ENCODE measurements around the gene OSBPL8. TPM values are rescaled to one million over a fixed set of nuclear protein-coding genes. Genes with fewer than 3 reads are reported as not detected.
A peak's percentile ranks its signal among the peaks of the same experiment; 100 is the strongest.

Gene OSBPL8, protein sequence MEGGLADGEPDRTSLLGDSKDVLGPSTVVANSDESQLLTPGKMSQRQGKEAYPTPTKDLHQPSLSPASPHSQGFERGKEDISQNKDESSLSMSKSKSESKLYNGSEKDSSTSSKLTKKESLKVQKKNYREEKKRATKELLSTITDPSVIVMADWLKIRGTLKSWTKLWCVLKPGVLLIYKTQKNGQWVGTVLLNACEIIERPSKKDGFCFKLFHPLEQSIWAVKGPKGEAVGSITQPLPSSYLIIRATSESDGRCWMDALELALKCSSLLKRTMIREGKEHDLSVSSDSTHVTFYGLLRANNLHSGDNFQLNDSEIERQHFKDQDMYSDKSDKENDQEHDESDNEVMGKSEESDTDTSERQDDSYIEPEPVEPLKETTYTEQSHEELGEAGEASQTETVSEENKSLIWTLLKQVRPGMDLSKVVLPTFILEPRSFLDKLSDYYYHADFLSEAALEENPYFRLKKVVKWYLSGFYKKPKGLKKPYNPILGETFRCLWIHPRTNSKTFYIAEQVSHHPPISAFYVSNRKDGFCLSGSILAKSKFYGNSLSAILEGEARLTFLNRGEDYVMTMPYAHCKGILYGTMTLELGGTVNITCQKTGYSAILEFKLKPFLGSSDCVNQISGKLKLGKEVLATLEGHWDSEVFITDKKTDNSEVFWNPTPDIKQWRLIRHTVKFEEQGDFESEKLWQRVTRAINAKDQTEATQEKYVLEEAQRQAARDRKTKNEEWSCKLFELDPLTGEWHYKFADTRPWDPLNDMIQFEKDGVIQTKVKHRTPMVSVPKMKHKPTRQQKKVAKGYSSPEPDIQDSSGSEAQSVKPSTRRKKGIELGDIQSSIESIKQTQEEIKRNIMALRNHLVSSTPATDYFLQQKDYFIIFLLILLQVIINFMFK
- 10 to 100 TPM; 21.8 to 33.3 TPM for total RNA-seq
- long read RNA-seq, partial matches to known transcripts, result 8 of 9 reads
- long read RNA-seq, other reads (novel, unspliced or antisense), result 1 of 9 reads

GRCh38 chr12:76559400-76560085 lies at the start of gene OSBPL8:
Gene OSBPL8 (minus strand): TSS chr12:76559771. CDS start chr12:76487551, 72,220 bp downstream.
- peak; percentile 96 for ATAC-seq
- DNase-seq, result peak; percentile 93 to 98
- intact Hi-C loops (cut with DNase I, micrococcal nuclease), result no loop called here

DNA sequence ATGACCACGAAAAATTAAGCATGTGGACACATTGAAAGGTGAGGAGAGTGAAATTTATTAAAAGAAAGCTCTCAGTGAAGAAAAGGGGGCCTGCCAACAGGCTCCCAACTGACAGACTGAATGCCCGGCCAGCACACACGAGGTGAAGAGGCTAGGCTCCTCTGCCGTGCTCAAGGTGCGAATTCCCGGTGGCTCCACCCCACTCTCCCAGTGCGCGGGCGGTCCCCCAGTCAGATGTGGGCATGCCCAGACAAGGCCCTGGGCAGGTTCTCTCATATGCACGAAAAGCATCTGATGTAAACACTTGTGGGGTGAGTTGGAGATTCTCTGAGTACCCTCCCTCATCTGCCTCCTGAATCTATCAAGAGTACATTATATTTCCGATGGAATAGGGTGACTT lies 48.5 kb upstream of the OSBPL8 start:
- no peak for DNase-seq
- intact Hi-C loops (cut with DNase I, micrococcal nuclease), result loop anchor here in 1 of 2 donors (10.0 kb wide), 1 partner anchor 513 kb away; no protein-coding TSS in a partner anchor
- no peak for ATAC-seq

GRCh38 chr12:76595056-76595455 lies 35.5 kb upstream of the OSBPL8 start:
- intact Hi-C loops (cut with DNase I, micrococcal nuclease), result no loop called here
- ATAC-seq, result no peak
- DNase-seq, result no peak

DNA sequence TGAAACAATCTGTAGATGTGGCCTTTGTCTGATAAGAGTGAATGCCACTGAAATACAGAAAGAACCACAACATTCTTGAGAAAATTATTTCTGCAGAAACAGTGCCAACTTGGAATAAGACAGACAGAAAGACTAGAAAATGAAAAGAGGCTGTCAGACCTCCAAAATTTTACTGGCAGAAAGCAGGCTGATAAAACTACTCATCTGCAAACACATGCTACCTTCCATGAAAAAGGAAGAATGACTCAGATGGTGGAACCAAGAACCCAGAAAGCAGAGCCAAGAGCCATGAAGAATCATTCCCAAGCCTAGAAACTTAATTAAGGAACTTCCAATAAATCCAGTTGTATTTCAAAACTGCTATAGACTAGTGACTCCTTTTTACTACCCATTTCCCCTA lies 31.9 kb upstream of the OSBPL8 start:
- DNase-seq (no peak), ATAC-seq (no peak)
- intact Hi-C loops (cut with DNase I, micrococcal nuclease), result no loop called here

DNA sequence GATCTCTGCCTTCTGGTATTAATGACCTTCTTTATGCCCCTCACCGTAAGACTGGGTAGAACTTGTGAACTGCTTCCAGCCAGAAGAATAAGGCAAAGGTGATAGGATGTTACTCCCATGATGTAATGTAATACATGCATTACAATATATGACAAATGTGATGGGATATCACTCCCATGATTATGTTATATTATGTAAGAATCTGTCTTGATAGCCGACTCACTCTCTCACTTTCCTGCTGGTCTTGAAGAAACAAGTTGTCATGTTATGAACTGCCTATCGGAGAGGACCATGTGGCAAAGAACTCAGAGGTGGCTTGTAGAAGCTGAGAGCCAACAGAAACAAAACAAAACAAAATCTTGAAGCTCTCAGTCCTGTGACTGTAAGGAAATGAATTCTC lies 30.6 kb upstream of the OSBPL8 start:
- ATAC-seq (no peak), DNase-seq (no peak)
- intact Hi-C loops (cut with DNase I, micrococcal nuclease), result no loop called here

DNA sequence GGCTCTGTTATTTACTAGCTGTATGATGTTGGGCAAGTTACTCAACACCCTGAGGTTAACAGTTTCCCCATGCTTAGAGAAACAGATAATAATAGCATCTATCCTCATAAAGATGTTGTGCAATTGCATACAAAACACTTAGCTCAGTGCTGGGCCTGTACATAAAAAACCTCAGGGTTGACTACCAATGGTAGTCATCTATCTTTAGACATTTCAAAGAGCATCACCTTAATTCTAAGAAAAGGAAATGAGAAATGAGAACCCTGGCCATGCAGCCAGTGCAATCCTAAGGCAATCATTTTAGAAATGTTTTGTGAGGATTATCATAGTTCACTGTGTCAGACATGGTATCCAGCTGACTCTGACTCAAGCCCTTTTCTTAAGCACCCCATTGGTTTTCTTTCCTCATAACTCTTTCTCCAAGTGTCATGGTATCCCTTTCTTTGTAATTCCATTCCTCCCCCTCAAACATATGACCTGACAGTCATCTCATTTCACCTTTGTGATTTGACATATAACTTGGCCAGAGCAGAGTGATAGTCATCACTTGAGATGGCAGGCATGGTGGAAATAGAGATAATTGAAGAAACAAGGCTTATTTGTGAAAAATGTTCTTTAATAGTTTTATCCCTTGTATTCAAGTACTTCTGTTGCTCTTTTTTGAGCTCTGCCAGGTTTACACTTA lies 29.5 kb upstream of the OSBPL8 start:
- DNase-seq (no peak), ATAC-seq (no peak)
- intact Hi-C loops (cut with DNase I, micrococcal nuclease), result no loop called here

- DNase-seq (no peak), ATAC-seq (no peak)
- intact Hi-C loops (cut with DNase I, micrococcal nuclease), result no loop called here
These were observed 28.0 kb upstream of the OSBPL8 start for GRCh38 chr12:76587428-76588178.

- peak in 1 of 2 donors; percentile 16 for DNase-seq
- ATAC-seq, result no peak
- intact Hi-C loops (cut with DNase I, micrococcal nuclease), result no loop called here
These were observed 27.3 kb upstream of the OSBPL8 start for GRCh38 chr12:76586764-76587395.

GRCh38 chr12:76583301-76583700 lies 23.7 kb upstream of the OSBPL8 start:
- intact Hi-C loops (cut with DNase I, micrococcal nuclease), result no loop called here
- ATAC-seq (no peak), DNase-seq (no peak)

- intact Hi-C loops (cut with DNase I, micrococcal nuclease), result no loop called here
- ATAC-seq (no peak), DNase-seq (no peak)
These were observed 14.3 kb upstream of the OSBPL8 start for GRCh38 chr12:76573840-76574373.

DNA sequence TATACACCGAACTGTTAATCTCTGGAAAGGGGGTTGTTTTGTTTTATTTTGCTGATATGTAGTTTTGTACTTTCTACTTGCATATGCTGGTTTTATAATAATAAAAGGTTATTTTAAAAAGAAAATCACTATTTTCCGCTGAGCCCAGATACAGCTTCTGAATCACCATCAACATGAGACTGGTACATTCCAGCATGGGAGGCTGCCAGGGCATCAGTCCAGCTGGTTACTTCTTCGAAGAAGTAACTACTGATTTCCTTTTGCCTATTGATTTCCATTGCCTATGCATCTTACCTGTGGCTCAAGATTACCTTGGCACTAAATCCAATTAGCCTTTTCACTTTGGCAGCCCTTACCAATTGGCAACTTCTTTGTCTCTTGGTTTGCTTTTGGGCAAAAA lies 11.7 kb upstream of the OSBPL8 start:
- no peak for ATAC-seq
- no peak for DNase-seq
- intact Hi-C loops (cut with DNase I, micrococcal nuclease), result no loop called here

- ATAC-seq, result no peak
- no peak for DNase-seq
- intact Hi-C loops (cut with DNase I, micrococcal nuclease), result no loop called here
These were observed 10.4 kb upstream of the OSBPL8 start for GRCh38 chr12:76569685-76570604.

DNA sequence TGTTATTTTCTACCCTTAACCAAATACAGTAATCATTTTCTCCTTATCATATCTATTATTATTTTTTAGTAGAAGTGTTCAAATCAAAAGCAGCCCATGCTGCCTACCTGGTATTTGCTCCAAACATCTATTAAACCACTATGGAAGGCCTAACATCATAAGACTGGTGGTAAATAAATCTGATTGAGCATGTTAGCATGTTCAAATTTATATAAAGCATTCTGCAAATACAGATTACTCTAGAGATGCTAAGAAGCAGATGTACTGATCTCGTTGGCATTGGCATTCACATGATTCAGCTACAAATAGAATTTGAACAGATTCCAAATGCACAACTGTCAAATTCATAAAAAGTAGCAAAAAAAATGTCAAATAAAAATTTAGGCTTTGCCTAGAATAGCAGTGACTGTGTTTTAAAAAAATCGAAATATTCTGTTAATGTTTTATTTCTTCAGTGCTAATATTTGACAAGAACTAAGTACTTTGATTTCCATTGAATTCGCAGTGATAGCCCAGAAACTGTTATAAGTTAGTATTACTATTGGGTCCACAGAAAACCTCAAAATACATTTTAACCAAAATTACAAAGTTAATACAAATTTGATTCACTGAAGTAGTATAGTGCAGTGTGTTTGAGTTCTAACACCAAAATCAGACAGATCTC lies 9.4 kb upstream of the OSBPL8 start:
- intact Hi-C loops (cut with DNase I, micrococcal nuclease), result no loop called here
- ATAC-seq (no peak), DNase-seq (no peak)

DNA sequence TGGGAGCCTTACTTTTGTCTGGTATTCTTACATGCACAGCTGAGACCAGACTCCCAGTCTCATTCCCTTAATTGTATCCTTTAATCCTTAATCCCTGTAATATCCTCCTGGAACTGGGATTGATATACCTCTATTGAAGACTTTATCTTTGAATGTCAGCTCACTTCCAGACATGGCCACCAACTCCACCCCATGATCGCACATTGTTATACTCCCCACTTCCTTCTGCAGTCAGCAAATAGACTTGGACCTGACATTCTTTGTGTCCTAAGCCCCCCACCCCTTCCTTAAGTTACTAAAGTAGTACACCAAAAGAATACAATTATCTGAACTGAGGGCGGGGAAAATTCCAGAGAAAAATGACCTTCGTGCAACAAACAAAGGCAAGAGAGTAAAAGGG lies 8.6 kb upstream of the OSBPL8 start:
- no peak for DNase-seq
- ATAC-seq, result no peak
- intact Hi-C loops (cut with DNase I, micrococcal nuclease), result no loop called here

GRCh38 chr12:76563061-76563460 lies 3.5 kb upstream of the OSBPL8 start:
- ATAC-seq, result no peak
- intact Hi-C loops (cut with DNase I, micrococcal nuclease), result no loop called here

DNA sequence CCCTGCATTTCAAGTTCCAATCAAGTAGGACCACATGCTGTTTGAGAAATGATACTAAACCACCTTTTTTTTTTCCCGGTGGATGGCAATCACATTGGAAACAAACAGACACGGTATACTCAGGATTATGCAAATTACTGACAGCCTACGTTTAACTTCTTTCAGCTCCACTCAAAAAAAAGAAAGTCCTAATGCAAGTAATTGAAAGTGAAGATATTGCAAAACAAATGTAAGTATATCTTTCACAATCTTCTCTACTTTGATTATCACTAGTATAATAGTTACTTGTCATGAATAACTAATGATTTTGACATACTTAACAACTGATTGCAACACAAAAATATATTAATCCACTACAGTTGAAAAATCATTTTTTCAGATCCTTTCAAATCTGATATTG lies 2.6 kb upstream of the OSBPL8 start:
- DNase-seq (no peak), ATAC-seq (no peak)
- intact Hi-C loops (cut with DNase I, micrococcal nuclease), result no loop called here

More at GRCh38 chr12:76563061-76563460, 3.5 kb upstream of the OSBPL8 start:
- DNase-seq, result no peak
